Neural cell (in vitro differentiated cells): Measurements from ENCODE around the gene RNF19B. TPM values are rescaled to one million over a fixed set of nuclear protein-coding genes. Genes with fewer than 3 reads are reported as not detected.
"Not testable (repeated sequence)": the region's sequence is repeated elsewhere in the genome, so short reads cannot be mapped to it uniquely, and the experiment has no call there.

Experiments used
- H2AFZ ChIP-seq: fragments of 200-600, 300-800 bp; sonication (generic), shearing (Covaris generic); 2 replicates; pipeline ENCODE4 v1.6.0; 2014; ENCODE audit warnings: low read depth, mild to moderate bottlenecking, antibody characterized with exemption, low read length, moderate library complexity
- H3F3A ChIP-seq: fragments of 200-600 bp; shearing (Covaris generic); 2 replicates; pipeline ENCODE4 v1.6.1; 2016; ENCODE audit warnings: mild to moderate bottlenecking, moderate library complexity, mixed read lengths, antibody characterized with exemption, low read length; ENCODE audit not compliant: insufficient read depth, poor library complexity, severe bottlenecking
- H3K27ac ChIP-seq: fragments of 200-600, 300-800 bp; sonication (generic), shearing (Covaris generic); 2 replicates; pipeline ENCODE4 v1.5.1; 2014; ENCODE audit warnings: mild to moderate bottlenecking, low read length, moderate library complexity
- H3K27me3 ChIP-seq: fragments of 300-800, 200-600 bp; sonication (generic), shearing (Covaris generic); 2 replicates; pipeline ENCODE4 v1.6.0; 2014; ENCODE audit warnings: mild to moderate bottlenecking, low read depth, low read length, moderate library complexity; ENCODE audit not compliant: insufficient read depth
- H3K36me3 ChIP-seq: fragments of 300-800, 200-600 bp; sonication (generic), shearing (Covaris generic); 2 replicates; pipeline ENCODE4 v1.5.1; 2014; ENCODE audit warnings: mild to moderate bottlenecking, antibody characterized with exemption, low read length, moderate library complexity; ENCODE audit not compliant: insufficient read depth
- H3K4me2 ChIP-seq: fragments of 300-800, 200-600 bp; sonication (generic), shearing (Covaris generic); 2 replicates; pipeline ENCODE4 v1.6.0; 2014; ENCODE audit warnings: mild to moderate bottlenecking, low read length
- H3K4me3 ChIP-seq: fragments of 300-800, 200-600 bp; sonication (generic), shearing (Covaris generic); 2 replicates; pipeline ENCODE4 v1.5.1; 2014; ENCODE audit warnings: mild to moderate bottlenecking, low read length, moderate library complexity
- H3K79me2 ChIP-seq: fragments of 200-600 bp; shearing (Covaris generic); replicated peaks from 2 replicates; pipeline ENCODE4 v1.6.0; 2014; ENCODE audit warnings: mild to moderate bottlenecking, low read length, moderate library complexity; ENCODE audit not compliant: insufficient read depth
- H3K9ac ChIP-seq: fragments of 300-800, 200-600 bp; sonication (generic), shearing (Covaris generic); 2 replicates; pipeline ENCODE4 v1.6.1; 2016; ENCODE audit warnings: mild to moderate bottlenecking, low read length, mixed read lengths
- H3K9me2 ChIP-seq: fragments of 200-600 bp; shearing (Covaris generic); 2 replicates; pipeline ENCODE4 v1.6.1; 2016; ENCODE audit warnings: mild to moderate bottlenecking, low read length, mixed read lengths; ENCODE audit not compliant: insufficient read depth
- H3K9me3 ChIP-seq: fragments of 200-600, 300-800 bp; sonication (generic), shearing (Covaris generic); 2 replicates; pipeline ENCODE4 v1.6.1; 2016; ENCODE audit warnings: mild to moderate bottlenecking, mixed run types, low read length, moderate library complexity, mixed read lengths
- H4K20me1 ChIP-seq: fragments of 200-600 bp; shearing (Covaris generic); 2 replicates; pipeline ENCODE4 v1.6.1; 2016; ENCODE audit warnings: mild to moderate bottlenecking, mixed run types; ENCODE audit not compliant: insufficient read depth
- CTCF ChIP-seq: fragments of 450-650 bp; IDR thresholded peaks from 2 replicates; pipeline ENCODE4 v1.5.1; 2014; ENCODE audit warnings: antibody characterized with exemption, mild to moderate bottlenecking, moderate library complexity; ENCODE audit not compliant: poor library complexity, severe bottlenecking
- EP300 ChIP-seq: fragments of 450-650 bp; conservative IDR thresholded peaks from 2 replicates; pipeline ENCODE4 v1.6.1; 2014; ENCODE audit warnings: antibody characterized with exemption, mild to moderate bottlenecking, moderate library complexity; ENCODE audit not compliant: poor library complexity, severe bottlenecking
- EZH2 ChIP-seq: fragments of 200-600, 300-800 bp; shearing (Covaris generic), sonication (generic); IDR thresholded peaks from 2 replicates; pipeline ENCODE4 v1.6.1; 2014; ENCODE audit warnings: antibody characterized with exemption, low read length, borderline replicate concordance, mild to moderate bottlenecking; ENCODE audit not compliant: insufficient read depth, poor library complexity, severe bottlenecking
- MXI1 ChIP-seq: fragments of 450-650 bp; conservative IDR thresholded peaks from 2 replicates; pipeline ENCODE4 v1.6.1; 2014; ENCODE audit warnings: antibody characterized with exemption, mild to moderate bottlenecking; ENCODE audit not compliant: poor library complexity, severe bottlenecking
- POLR2AphosphoS5 ChIP-seq: IDR thresholded peaks from 2 replicates; pipeline ENCODE4 v1.6.1; 2012
- RAD21 ChIP-seq: fragments of 450-650 bp; conservative IDR thresholded peaks from 2 replicates; pipeline ENCODE4 v1.6.1; 2014; ENCODE audit warnings: antibody characterized with exemption, mild to moderate bottlenecking, moderate library complexity
- REST ChIP-seq: IDR thresholded peaks from 2 replicates; pipeline ENCODE4 v1.6.1; 2012; ENCODE audit warnings: borderline replicate concordance
- SMC3 ChIP-seq: fragments of 450-650 bp; conservative IDR thresholded peaks from 2 replicates; pipeline ENCODE4 v1.6.1; 2014; ENCODE audit warnings: antibody characterized with exemption, mild to moderate bottlenecking, moderate library complexity; ENCODE audit not compliant: poor library complexity
- TAF1 ChIP-seq: IDR thresholded peaks from 2 replicates; pipeline ENCODE4 v1.6.1; 2012; ENCODE audit warnings: low read depth
- polyA plus RNA-seq: library from polyadenylated mRNA; depleted of rRNA; stranded (reverse); fragments of >200 nt; gene quantifications from 2 replicates; pipeline ENCODE4 v1.2.3, GENCODE V29; 2014

Gene RNF19B
- polyA plus RNA-seq, 1 donor from 2014 or later = 22.1 TPM

GRCh38 chr1:32905588-32905987 is 59.0 kb downstream of the RNF19B start:
- H4K20me1 ChIP-seq, H3K9ac ChIP-seq, H3K9me2 ChIP-seq, H3K4me3 ChIP-seq, H3K27ac ChIP-seq, H2AFZ ChIP-seq, H3F3A ChIP-seq, H3K9me3 ChIP-seq, H3K4me2 ChIP-seq, H3K36me3 ChIP-seq, H3K79me2 ChIP-seq: not testable (repeated sequence)
- peaks cover 18% of the 10 kb centered on the region for H3K27me3 ChIP-seq

DNA sequence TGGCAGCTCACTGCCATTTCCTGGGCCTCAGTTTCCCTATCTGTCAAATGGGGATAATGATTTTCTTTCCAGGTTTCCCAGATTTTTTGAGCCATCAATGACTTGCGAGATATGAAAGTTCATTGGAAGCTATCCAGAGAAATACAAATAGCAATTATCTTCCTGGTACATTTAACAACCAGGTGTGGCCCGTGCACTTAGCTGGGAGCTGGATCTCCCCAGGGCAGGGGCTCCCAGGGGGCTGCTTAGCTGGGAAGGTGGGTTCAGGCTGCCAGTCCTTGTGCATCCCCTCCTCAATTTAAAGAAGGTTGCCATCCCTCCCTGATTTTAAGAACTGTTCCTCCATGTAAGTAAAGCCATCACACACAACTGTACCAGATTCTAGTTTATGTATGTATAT is 59.8 kb downstream of the RNF19B start:
- H3F3A ChIP-seq = no peaks in the 10 kb centered on the region
- no peak overlapping the region for H3K9ac ChIP-seq
- no peaks in the 10 kb centered on the region for H3K36me3 ChIP-seq
- H3K4me2 ChIP-seq = no peak overlapping the region
- H3K27ac ChIP-seq = no peak overlapping the region
- TF ChIP-seq POLR2AphosphoS5 = no peak
- H4K20me1 ChIP-seq = no peaks in the 10 kb centered on the region
- no peaks in the 10 kb centered on the region for H3K9me2 ChIP-seq
- no peak overlapping the region for H2AFZ ChIP-seq
- no peaks in the 10 kb centered on the region for H3K9me3 ChIP-seq
- peaks cover 26% of the 10 kb centered on the region for H3K27me3 ChIP-seq
- no peak overlapping the region for H3K4me3 ChIP-seq
- no peaks in the 10 kb centered on the region for H3K79me2 ChIP-seq

DNA sequence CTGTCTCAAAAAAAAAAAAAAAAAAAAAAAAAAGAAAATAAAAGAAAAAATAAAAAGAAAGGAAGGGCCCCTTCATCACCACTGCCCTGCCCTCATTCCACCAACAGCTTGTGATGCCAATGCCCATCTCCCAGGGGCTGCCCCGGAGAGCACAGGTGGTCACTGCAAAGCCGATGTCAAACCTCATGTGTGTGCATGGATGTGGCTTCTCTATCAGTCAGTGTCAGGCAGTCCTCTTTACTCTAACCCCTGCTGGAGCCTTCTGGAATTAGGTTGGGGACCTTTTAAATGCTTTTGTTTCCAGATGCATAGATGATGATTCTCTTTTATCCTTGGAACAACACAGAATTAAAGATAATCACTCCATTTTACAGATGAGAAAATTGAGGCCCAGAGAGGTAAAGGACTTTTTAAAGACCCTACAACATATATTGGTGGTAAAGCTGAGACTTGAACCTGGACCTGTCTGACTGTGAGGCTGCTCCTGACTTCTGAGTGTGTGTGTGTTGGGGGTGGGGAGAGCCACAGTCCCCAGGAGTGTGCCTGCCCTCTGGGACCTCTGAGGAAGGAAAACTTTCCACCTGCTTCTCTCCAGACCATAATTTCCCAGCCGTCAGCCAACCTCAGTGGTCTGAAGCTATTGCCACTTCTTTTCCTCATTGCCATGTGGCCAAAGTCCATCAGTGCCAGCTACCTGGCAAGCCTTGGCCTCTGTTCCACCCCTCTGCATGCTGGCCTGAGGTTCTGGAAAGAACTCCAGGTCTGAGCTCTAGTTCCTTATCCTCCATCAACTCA is 60.4 kb downstream of the RNF19B start:
- no peaks in the 10 kb centered on the region for H4K20me1 ChIP-seq
- H3K9ac ChIP-seq = no peak overlapping the region
- H3K9me2 ChIP-seq = no peaks in the 10 kb centered on the region
- no peaks in the 10 kb centered on the region for H3K36me3 ChIP-seq
- peaks cover 32% of the 10 kb centered on the region for H3K27me3 ChIP-seq
- no peak for TF ChIP-seq MXI1
- no peak for TF ChIP-seq POLR2AphosphoS5
- no peak for TF ChIP-seq EZH2
- TF ChIP-seq REST = no peak
- TF ChIP-seq TAF1 = no peak
- TF ChIP-seq SMC3 = no peak
- TF ChIP-seq EP300 = no peak
- TF ChIP-seq CTCF = no peak
- TF ChIP-seq RAD21 = no peak
- no peak overlapping the region for H3K4me3 ChIP-seq
- H3K4me2 ChIP-seq = no peak overlapping the region
- no peaks in the 10 kb centered on the region for H3K9me3 ChIP-seq
- H2AFZ ChIP-seq = no peak overlapping the region
- no peak overlapping the region for H3K27ac ChIP-seq
- no peaks in the 10 kb centered on the region for H3K79me2 ChIP-seq
- no peaks in the 10 kb centered on the region for H3F3A ChIP-seq
